GM18502 (cell line): ENCODE results near the gene TMEM126B.
"Not testable (repeated sequence)": the region's sequence is repeated elsewhere in the genome, so short reads cannot be mapped to it uniquely, and the experiment has no call there.

Experiments
- ATAC-seq: cut with Tn5 transposase; IDR thresholded peaks from one replicate; pipeline ENCODE4 v1.9.1; 2021; ENCODE audit warnings: mild to moderate bottlenecking; ENCODE audit not compliant: unreplicated experiment, poor library complexity

TMEM126B gene

DNA sequence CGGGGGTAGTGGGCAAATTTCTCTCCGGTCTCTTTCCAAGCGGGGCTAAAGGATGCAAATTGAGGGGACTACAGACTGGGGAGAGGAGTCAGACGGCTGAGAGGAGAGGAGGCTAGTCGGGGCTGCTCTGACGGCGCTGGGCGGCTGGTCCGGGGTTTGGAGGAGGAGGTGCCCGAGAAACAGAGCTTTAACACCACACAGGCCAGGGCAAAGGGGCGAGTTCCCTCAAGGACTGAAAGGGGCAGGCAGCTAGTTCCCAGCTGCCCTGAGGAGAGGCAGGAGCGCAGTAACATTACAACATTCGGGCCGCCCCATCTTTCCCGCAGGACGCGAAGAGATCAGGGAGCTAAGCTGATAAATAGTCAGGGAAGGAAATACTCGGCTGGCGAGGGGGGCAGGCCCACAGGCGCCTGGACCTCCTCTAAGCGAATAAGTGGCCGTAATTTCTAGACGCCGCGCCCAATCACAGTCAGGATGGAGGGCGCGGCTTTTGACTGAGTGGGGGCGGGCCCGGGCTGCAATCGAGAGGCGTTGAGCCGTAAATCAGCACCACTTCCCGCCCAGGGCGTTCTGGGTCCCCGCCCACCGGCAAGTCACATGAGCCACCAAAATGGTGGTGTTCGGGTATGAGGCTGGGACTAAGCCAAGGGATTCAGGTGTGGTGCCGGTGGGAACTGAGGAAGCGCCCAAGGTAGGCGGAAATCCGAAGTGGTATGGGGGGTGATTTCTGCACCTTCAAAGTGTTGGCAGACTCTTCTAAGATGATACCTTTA lies at the start of gene TMEM126B:
Gene TMEM126B, plus strand, starts transcription at position 596 of the 773 bp plus-strand sequence. Its CDS starts 15 bp downstream, at position 611.
- ATAC-seq = peak; percentile 99

DNA sequence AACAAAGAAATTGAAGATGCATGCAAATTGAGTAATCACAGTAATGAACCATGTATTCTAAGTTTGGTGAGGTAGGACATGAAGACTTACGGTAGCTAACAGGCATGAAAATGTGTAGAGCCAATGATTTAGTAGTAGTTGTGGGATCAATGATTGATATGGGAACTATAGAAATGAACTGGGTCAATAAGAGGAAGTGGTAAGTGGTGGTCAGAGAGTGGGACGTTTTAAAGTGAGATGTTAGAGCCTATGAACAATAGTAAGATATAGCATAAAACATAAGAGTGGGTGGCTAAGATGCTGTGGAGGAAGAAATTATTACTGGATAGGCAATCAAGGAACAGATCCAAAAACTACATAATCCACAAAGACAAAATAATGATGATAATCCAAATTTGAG lies 46.3 kb upstream of the TMEM126B start:
- no peak for ATAC-seq

DNA sequence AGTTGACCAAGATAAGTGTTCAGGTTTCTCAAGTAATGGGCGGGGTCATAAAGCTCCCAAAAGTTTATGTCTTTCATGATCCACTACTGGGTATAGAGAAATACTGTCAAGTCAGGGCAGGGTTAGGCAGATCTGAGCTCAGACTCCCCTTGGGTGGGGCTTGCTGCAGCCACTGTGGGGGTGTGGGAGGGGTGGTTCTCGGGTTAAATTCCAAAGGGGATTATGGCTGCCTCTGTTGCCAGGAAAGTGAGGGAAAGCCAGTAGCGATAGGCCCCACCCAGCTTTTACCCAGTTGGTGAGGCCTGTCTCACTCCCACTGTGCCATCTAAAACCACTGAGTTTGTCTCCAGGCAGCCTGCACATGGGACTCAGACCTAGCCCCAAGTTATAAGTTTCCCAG lies 39.0 kb upstream of the TMEM126B start:
- ATAC-seq = no peak

DNA sequence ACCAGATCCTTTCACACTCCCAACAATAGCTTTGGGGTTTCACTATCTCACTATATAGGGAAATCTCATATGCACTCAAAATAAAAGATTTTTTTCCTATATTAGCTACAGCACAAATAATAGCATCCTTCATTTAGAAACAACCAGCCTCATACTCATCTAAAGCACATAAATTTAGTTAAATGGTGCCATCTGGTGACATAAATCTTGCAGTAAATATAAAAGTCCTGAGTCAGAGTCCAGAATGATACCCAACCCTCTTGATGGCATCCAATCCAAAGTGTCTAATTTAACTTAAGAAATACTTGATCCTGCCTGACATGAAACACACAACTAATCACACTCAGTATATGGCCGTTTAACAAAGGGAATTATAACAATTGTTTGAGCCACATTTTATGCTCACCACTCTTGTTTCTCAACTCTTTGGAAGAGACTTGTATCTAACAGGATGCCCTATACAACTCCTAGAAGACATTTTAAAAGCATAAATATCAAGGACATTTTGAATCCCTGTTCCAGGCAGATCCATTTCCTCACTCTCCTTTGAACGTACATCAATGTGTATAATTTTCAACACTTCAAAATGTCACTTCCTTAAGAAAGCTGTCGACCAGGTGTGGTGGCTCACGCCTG lies 37.4 kb upstream of the TMEM126B start:
- ATAC-seq = peak; percentile 63

DNA sequence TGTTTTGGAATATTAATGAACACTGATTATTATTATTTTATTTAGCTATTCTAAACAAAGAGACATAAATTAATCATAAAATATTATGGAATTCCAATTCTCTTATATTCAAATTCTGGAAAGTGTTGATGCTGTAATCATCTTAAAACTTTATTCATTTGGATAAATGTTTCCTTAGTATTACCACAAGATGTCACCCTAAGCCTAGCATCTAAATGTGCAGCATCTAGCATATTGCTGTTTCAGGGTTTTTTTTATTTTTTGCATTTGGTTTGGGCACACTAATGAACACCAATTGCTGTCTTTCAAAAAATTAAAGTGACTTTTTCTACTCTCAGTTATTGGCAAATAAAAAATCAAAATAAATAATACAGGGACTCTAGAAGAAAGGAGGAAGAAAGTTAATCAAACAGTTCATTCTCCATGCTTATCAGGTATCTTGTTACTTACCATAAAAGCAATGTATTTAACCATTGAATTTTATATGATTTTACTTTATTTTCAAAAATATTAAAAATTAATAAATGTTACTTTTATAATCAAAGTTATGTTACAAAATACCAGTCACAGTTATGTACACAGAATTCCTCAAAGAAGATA lies 33.0 kb upstream of the TMEM126B start:
- peak; percentile 75 for ATAC-seq

DNA sequence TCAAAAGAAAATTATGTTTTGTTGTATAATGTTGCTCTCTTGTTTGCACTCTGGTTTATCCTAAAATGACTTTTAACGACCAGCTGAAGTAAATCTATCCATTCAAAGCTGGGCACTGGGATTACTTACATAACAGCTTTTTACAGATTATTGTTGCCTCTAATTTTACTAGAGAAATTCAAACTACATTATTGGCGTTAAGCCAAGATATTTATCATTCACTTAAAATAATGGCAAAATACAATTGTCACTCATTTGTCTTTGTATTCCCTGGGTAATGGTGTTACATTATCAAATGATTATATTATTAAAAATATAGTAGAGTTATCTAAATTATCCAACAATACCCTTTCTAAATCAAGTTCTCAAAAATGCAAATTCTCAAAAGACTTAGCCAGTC lies 31.5 kb upstream of the TMEM126B start:
- ATAC-seq = no peak

DNA sequence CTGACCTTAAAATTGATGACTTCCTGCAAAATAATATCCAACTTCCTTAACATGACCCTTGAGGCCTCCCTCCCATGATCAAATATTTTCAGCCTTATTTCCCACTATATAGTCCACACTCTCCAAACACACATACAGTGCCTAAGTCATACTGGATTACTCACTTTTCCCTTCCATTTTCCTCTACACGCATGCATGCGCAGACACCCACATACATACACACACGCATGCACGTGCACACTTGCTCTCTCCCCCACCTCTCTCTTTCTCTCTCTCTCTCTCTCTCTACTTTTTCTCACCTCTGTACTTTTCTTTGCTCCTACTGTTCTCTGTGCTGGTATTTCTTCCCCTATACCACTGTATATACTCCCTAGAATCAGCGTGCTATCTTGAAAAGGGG lies 29.3 kb upstream of the TMEM126B start:
- no peak for ATAC-seq

DNA sequence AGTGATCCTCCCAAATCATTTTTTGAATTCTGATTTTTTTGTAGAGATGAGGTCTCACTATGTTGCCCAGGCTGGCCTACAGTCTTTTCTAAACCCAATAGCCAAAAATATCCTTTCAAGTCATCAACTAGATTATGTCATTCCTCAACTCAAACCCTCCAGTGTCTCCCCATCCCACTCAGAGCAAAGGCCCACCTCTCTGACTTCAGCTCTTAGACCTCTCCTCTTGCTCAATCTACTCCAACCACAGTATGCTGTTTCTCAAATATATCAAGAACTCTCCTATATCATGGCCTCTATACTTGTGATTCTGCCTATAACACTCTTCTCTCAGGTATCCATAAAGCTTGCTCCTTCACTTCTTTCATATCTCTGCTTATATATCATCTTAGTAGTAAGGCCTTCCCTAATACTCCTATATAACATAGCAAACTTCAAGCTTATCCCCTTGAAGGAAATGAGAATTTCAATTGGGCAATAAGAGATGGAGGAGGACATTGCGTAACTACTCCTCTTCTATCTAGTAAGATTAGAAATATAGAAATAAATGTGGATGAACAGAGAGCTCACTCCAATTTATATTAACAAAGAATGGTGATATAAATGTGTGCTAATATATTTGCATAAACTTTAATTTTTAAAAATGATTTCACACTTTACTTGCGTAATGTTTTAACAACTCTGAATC lies 25.7 kb upstream of the TMEM126B start:
- ATAC-seq = no peak

DNA sequence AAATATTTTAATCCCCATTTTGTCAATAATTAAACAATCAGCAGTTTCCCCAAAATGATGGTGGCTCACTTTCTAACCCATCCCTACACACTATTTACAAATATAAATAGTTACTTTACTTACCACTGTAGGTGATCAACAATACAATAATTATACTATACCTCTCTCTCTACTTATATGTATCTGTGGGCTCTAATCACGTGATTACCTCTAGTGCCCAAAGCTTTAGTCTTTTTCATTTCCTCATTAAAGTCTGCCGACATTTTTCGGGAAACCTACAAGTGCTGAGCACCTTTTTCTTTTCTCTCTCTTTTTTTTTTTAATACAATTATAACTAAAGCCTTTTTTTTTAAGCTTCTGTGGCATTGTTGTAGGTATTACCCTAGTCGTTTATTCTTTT lies 25.2 kb upstream of the TMEM126B start:
- ATAC-seq = no peak

DNA sequence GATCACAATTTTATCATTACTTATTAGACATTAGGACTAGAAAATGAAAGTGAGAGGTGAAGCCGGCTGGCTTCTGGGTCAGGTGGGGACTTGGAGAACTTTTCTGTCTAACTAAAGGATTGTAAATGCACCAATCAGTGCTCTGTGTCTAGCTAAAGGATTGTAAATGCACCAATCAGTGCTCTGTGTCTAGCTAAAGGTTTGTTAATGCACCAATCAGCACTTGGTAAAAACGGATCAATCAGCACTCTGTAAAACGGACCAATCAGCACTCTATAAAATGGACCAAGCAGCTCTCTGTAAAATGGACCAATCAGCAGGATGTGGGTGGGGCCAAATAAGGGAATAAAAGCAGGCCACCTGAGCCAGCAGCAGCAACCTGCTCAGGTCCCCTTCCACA lies 22.2 kb upstream of the TMEM126B start:
- not testable (repeated sequence) for ATAC-seq

DNA sequence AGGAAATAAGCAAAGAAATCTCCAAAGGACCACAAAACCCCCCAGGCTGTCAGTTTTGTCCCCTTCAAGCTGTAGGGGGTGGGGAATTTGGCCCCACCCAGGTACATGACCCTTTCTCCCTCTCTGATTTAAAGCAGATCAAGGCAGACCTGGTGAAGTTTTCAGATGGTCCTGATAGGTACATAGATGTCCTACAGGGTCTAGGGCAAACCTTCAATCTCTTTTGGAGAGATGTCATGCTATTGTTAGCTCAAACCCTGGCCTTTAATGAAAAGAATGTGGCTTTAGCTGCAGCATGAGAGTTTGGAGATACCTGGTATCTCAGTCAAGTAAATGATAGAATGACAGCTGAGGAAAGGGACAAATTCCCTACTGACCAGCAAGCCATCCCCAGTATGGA lies 19.8 kb upstream of the TMEM126B start:
- not testable (repeated sequence) for ATAC-seq

DNA sequence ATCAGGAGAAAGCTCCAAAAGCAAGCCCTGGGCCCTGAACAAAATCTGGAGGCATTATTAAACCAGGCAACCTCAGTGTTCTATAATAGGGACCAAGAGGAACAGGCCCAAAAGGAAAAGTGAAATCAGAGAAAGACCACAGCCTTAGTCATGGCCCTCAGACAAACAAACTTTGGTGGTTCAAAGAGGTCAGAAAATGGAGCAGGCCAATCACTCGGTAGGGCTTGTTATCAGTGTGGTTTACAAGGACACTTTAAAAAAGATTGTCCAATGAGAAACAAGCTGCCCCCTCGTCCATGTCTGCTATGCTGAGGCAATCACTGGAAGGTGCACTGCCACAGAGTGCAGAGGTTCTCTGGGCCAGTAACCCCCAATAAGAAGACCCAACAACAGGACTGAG lies 19.1 kb upstream of the TMEM126B start:
- not testable (repeated sequence) for ATAC-seq

DNA sequence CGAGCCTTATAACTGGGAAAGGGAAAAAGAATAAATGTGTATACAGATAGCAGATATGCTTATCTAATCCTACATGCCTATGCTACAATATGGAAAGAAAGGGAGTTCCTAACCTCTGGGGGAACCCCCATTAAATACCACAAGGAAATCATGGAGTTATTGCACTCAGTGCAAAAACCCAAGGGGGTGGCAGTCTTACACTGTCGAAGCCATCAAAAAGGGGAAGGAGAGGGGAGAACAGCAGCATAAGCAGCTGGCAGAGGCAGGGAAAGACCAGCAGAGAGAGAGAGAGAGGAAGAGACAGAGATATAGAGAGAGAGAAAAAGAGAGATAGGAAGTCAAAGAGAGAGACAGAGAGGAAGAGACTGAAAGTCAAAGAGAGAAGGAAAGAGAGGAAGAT lies 16.8 kb upstream of the TMEM126B start:
- not testable (repeated sequence) for ATAC-seq

DNA sequence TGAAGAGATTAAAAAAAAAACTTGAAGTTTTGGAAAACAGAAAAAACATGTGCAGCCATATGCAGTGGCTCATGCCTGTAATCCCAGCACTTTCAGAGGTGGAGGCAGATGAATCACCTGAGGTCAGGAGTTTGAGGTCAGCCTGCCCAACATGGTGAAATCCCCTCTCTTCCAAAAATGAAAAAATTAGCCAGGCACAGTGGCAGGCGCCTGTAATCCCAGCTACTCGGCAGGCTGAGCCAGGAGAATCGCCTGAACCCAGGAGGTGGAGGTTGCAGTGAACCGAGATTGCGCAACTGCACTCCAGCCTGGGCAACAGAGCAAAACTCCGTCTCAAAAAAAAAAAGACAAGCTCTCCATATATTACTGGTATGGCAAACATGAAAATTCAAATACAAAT lies 8.9 kb upstream of the TMEM126B start:
- no peak for ATAC-seq

DNA sequence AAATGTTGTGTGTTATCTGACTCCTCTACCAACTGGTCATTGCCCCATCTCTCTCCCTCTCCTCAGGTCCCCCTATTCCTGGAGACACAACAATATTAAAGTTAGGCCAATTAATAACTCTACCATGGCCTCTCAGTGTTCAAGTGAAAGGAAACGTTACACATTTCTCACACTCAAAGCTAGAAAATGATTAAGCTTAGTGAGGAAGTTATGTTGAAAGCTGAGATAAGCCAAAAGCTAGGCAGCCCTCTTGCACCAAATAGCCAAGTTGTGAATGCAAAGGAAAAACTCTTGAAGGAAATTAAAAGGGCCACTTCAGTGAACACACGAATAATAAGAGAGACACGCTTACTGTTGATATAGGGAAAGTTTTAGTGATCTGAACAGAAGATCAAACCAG lies 8.1 kb upstream of the TMEM126B start:
- no peak for ATAC-seq

DNA sequence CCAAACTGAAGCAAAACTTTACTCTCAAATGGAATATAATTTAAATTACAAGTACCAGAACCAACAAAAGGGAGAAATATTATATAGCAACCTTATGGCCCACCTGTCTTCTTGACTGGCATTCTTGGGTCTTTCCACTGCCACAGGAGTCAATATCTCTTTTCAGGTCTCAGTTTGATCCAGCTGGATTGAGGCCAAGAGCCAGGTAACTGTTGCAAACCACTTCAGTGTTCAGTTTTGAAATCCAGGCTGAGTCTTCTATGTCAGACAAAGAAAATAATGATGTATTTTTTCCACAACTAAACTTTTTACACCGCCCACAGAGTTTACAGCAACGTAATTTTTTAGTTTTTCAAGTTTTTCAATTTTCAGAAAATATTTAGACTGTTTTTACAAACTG lies 1.9 kb upstream of the TMEM126B start:
- no peak for ATAC-seq

DNA sequence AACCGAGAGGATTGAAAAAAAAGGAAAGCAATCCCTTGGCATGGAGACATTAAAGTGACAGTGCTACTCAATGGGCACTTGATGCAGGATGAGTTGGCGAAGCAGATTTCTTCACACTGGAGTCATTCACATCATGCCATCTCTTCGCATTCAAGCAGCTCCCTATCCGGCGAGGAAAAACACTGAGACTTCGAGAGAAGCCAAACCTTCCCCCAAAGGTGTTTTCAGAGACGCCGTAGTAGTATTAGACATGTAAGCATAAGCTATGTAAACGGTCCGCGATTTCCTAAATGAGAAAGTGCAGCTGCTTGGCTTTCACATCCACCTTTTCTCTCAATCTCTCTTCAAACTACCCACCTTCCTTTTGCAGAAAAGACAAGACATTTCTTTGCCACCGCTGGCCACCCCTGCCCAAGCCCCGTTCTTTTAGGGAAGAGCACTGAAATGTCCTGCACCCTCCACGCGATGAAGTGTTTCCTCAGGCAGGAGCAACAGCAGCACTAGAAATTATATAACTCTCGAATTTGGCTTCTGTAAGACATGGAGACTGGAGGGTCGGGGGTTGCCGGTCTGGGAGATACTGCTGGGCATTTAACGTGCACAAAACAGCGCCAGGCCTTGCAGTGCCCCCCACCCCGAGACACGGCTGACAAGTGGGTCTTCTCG lies 928 bp upstream of the TMEM126B start, which contains the start of gene DLG2:
Gene DLG2, minus strand, starts transcription at position 13 of the 666 bp plus-strand sequence.
- ATAC-seq = peak; percentile 3

DNA sequence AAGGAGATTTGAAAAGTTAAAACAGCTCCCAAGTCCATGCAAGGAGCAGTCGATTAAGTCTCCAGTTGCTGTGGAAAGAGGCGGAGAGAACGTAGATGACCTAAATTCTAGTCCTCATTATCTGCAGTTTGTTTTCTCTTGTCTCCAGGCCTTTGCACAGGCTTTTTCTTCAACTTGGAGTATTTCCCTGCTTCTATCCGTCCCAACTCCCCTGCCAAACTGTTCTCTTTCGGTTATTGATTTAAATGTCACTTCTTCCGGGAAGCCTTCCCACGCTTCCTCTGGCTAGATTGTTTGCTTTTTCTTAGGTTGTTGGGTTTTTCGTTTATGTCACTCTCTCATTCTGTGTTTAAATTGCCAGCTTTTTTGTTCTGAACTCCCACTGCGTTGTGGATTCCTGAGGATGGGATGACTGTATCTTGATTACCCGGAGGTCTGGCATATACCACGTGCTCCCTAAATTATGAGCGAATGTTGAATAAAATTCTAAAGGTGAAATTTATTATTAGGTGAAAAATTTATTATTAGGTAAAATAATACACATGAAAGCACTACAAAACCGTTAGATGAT lies 463 bp downstream of the TMEM126B start:
- peak; percentile 11 for ATAC-seq

DNA sequence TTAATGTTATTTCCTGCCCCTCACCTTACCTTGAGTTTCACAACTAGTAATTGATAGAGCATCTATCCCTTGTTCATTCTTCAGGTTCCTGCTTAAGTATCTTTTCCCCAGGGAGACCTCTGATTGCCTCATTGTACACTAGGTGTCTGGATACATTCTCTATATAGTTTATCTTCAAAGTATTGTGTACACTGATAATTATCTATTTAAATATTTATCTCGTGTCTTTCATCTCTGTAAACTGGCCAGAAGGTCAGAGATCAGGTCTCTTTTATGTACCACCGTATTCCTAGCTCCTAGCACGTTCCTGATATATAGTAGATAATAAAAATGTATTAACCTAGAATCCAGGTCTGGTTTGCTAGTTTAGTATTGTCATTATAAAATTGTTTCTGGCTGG lies 6.4 kb downstream of the TMEM126B start:
- no peak for ATAC-seq

DNA sequence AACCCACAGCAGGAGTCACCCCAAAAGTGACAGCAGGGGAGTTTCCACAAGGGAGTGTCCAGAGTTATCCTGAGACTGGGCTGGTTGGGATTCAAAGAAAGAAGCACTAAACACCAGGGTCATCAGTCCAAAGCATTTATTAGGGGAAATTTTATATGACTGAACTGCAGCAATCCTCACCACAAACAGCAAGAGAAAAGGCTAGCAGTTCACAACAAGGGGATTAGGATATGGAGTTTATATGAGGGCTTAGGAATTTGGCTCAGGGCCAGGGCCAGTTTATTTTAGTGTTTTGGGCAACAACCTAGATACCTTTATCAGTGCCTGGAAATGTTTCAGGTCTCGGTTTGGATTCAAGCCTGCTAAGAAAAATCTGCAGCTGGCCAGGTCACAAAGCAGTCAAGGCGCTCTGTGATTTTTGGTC lies 14.8 kb downstream of the TMEM126B start:
- no peak for ATAC-seq
